Cardiac fibroblast (primary cell): ENCODE results near the gene SORD.
A peak's percentile ranks its signal among the peaks of the same experiment; 100 is the strongest.
"Not testable (repeated sequence)": the region's sequence is repeated elsewhere in the genome, so short reads cannot be mapped to it uniquely, and the experiment has no call there.

Source experiments
- DNase-seq, 2 donors: peaks; one replicate each; pipeline versions ENCODE4 v3.0.0 to v3.0.0-alpha.2; 2010; ENCODE audit warnings: low read depth in 2 of 2
- H3K4me3 ChIP-seq, 2 donors: replicated peaks in 1 of 2; 1 replicate in 1 of 2; 2 replicates in 1 of 2; pipeline ENCODE4 v1.5.1; 2011; ENCODE audit warnings: low read depth in 2 of 2, low read length in 2 of 2, mild to moderate bottlenecking in 2 of 2, moderate library complexity in 1 of 2
- TF ChIP-seq, protein P1 (sequence below): IDR thresholded peaks from one replicate; pipeline ENCODE4 v1.5.1; 2011; ENCODE audit warnings: low read depth, mild to moderate bottlenecking, low read length, inconsistent platforms

The SORD gene

DNA sequence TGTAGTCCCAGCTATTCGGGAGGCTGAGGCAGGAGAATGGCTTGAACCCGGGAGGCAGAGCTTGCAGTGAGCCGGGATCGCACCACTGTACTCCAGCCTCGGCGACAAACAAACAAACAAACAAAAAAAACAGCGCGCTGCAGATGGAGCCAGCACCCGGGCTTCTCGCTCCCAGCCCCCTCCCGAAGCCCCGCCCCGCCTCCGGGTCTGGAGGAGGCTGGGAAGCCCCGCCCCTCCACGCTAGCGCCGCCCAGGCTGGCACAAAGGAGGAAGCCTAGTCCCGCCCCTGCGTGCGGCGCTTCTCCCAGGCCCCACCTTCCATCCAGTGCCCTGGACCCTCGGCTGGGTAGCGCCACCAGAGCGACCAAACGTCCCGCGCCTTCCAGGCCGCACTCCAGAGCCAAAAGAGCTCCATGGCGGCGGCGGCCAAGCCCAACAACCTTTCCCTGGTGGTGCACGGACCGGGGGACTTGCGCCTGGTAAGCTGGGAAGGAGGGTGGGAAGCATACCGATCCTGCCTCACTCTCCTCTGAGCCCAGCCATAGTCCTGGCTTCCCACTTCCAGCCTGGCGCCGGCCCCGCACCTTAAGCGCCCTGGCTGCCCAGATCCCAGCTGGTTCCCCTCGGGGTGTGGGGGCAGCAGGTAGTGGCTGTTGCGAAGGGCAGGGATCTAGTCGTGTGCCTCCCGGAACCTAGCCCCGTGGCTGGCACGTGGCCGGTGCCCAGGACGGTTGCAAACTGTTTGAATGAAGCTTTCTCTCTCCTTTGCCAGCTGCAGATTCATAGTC, at the start of gene SORD:
SORD (plus strand) TSS at position 325 of the 788 bp plus-strand sequence; CDS start at position 414, 89 bp downstream.
- H3K4me3 ChIP-seq: peak within 1 kb of the TSS; percentile 75 to 86
- TF ChIP-seq, protein P1, sequence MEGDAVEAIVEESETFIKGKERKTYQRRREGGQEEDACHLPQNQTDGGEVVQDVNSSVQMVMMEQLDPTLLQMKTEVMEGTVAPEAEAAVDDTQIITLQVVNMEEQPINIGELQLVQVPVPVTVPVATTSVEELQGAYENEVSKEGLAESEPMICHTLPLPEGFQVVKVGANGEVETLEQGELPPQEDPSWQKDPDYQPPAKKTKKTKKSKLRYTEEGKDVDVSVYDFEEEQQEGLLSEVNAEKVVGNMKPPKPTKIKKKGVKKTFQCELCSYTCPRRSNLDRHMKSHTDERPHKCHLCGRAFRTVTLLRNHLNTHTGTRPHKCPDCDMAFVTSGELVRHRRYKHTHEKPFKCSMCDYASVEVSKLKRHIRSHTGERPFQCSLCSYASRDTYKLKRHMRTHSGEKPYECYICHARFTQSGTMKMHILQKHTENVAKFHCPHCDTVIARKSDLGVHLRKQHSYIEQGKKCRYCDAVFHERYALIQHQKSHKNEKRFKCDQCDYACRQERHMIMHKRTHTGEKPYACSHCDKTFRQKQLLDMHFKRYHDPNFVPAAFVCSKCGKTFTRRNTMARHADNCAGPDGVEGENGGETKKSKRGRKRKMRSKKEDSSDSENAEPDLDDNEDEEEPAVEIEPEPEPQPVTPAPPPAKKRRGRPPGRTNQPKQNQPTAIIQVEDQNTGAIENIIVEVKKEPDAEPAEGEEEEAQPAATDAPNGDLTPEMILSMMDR: no peak
- peak; percentile 75 to 86 for DNase-seq

DNA sequence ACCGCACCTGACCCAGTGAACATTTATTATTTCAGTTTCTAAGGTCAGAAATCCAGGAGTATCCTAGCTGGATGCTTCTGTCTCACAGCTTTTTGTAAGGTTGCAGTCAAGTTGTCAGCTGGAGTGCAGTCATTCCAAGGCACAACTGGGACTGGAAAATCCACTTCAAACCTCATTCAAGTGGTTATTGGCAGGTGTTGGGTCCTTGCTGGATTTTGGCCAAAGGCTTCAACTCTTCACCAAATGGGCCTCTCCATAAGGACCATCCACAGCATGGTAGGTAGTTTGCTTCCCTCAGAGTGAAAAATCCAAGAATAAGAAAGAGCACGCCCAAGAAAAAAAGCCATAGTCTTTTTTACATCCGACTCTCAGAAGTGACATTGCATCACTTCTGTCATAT, 46.8 kb upstream of the SORD start:
- DNase-seq, H3K4me3 ChIP-seq: not testable (repeated sequence)

DNA sequence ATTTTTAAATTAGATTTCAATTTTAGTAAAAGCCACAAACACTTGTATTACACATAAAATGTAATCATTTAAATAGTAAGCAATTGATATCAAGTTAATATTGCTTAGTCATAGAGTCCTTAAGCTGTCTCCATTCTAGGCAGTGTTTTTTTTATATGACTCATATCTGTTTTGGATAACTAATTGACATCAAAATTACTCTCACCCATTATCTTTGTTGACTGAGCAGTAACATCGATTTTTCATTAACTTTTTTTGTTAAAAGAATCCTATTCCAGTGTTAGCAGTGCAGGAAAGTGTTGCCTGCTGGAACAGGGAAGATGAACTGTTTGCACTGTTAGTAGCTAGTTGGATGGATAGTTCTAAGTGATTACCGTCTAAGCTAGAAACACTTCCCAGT, 45.2 kb upstream of the SORD start:
- not testable (repeated sequence) for H3K4me3 ChIP-seq, DNase-seq

DNA sequence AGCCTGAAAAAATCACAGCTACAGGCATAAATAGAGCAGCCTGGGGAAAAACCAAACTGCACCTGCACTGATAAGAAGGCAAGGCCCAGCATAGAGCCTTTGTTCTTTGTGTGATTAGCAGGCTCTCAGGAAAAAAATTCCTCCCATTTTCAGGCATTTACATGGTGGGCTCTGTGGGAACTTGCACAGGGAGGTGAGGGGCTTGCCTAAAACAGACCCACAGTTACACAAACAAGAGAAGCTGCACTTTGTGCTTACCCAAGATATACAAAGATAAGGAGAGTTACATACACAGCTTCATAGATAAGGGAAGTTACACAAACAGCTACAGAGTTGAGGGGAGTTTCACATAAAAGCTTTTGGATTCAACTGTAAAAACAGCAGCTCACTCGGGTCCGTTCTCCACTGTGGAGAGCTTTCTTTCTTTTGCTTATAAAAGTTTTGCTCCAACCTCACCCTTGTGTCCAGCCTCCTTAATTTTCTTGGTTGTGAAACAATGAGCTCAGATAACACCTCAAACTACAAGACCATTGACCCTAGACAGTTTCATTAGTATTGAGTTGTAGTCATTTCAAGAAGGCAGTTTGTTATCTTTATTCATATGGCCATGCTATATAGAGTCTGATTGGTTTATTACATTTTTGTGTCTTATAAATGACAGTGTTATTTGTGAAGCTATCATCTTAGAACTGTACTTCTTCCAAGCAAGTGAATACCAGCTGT, 43.2 kb upstream of the SORD start:
- H3K4me3 ChIP-seq, DNase-seq: not testable (repeated sequence)

DNA sequence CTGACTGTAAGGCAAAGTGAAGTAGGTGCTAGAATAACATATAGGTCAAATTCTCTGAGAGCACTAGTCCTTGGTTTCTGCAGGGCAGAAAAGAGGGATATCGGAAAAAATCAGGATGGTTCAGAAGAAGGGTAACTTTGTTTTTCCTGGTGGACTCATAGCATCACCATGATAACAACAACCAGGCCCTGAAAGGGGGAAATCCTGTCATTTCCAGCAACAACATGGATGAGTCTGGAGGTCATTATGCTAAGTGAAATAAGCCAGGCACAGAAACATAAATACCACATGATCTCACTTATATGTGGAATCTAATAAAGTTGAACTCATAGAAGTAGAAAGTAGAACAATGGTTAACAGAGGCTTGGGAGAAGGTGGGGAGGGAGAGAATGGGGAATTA, 38.9 kb upstream of the SORD start:
- H3K4me3 ChIP-seq, DNase-seq: not testable (repeated sequence)

DNA sequence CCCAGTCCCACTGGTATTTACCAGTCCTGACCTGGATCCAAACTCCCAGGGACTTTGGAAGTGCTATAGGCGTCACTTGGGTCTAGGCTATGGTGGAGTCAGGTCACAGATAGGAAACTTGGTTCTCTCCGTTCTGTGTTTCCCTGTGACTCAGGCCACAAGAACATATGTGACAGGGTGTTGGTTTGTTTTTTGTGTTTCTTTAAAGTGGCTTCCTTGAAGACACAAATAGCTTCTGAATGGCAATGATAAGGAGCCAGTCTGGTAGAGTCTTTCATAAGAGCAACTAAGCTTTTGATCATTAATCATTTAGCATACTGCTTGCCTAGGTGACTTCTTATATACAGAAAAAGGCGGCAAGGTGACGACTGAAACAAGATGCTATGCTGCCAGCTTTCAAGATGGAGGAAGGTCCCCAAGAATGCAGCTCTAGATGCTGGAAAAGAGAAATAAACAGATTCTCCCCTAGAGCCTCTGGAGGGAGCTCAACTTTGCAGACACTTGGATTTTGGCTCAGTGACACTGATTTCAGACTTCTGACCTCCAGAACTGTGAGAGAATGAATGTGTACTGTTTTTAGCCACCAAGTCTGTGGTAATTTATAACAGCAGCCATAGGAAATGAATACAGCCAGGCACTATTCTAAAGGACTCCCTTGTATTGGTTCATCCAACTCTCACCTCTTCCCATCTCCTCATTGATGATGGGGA, 36.5 kb upstream of the SORD start:
- H3K4me3 ChIP-seq, DNase-seq: not testable (repeated sequence)

DNA sequence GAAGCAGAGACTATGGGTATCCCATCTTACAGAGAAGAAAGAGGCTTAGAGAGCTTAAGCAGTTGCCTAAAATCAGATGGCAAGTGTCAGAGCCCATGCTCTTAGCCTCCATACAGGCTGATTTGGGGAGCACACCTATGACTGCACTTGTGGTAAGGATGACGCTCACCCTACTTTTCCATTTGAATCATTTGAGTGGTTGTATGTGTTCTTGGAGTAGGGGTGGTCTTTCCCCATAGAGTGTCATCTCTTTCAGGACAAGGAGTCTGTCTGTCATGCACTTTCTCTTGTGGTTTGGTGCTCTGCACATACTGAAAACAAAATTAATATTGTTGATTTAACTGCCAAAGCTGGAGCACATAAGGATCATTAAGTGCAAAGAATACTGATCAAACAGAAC, 35.3 kb upstream of the SORD start:
- not testable (repeated sequence) for H3K4me3 ChIP-seq, DNase-seq

DNA sequence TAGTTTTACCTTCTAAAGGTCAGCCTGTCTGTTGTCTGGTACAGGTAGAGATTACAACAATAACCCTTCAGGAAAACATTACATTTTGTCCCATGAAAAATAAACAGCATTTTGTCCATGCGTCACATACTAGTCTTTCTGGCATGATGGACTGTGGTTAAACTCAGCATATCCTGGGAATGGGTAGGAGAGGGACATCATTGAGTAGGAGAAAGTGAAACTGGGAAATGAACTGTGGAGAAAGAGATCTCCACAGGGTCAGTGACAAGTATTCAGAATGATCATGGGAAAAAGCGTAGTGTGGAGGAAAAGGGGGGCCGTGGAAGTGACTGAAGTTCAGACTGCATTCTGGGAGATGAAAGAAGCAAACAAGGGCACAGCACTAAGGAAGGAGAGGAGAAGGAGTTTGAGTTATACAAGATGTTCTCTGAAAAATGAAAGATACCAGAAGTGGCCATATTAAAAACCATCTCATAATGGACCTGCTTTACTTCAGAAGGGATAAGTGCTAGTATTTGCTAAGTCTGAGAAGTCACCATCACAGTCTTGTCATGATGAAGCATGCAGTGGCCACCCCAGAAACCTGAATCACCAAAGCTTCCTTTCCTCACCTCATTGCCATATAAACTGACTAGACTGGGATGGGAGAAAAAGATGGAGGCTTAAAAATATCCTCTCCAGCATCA, 34.7 kb upstream of the SORD start:
- not testable (repeated sequence) for H3K4me3 ChIP-seq, DNase-seq

DNA sequence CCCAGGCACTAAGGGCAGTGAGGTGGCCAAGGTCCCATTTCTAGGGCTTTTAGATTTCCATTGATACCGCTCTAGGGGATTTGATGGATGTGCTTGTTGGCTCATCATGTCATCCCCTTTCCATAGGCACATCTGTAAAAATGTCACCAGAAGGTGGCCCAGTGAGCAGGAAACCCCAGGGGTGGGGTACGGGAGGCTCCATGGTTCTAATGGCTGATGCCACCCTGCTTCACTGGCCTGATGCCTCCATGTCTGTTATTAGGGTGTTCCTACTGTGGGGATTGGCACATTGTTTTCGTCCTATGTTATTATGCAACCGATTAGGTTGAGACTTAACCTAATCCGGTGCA, 34.1 kb upstream of the SORD start:
- not testable (repeated sequence) for DNase-seq

DNA sequence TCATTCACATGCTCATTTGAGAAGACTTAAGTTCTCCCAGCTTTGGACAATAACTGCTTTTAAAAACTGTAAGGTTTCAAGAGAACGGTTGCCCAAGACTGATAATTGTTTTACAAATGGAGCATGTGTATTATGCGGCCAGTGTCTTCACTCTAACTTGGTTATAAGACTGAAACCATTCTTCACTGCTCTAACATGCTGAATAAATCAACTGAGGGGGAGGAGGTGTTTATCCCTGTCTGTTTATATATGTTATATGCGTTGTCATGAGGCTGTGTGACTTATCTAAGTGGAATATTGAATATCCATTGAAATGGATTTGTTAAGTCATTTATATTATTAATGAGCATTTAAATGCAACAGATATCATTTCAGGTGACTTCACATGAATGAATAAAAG, 25.4 kb upstream of the SORD start:
- H3K4me3 ChIP-seq, DNase-seq: not testable (repeated sequence)

More for the DNA sequence above, 34.1 kb upstream of the SORD start:
- not testable (repeated sequence) for H3K4me3 ChIP-seq

DNA sequence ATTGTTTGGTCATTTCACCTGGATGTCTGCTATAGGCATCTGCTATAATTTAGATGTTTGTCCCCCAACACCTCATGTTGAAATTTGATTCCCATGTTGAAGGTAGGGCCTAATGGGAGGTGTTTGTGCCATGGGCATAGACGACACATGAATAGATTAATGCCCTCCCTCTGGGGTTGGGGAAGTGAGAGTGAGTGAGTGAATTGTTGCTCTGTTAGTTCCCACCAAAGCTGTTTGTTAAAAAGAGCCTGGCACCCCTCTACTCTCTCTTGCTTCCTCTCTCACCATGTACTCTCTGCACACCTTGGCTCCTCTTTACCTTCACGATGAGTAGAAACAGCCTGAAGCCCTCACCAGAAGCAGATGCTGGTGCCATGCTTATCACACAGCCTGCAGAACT, 23.9 kb upstream of the SORD start:
- TF ChIP-seq, protein P1: no peak
- H3K4me3 ChIP-seq: no peak overlapping the region
- no peak for DNase-seq

DNA sequence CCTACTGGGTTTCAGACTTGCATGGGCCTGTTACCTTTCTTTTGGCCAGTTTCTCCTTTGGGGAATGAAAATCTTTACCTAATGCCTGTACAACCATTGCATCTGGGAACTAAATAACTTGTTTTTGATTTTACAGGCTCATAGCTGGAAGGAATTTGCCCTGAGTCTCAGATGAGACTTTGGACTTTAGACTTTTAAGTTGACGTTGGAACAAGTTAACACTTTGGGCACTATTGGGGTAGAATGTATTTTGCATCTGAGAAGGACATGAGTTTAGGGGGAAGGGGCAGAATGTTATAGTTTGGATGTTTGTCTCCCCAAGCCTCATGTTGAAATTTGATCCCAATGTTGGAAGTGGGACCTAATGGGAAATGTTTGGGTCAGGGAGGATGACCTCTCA, 21.8 kb upstream of the SORD start:
- DNase-seq, H3K4me3 ChIP-seq: not testable (repeated sequence)

DNA sequence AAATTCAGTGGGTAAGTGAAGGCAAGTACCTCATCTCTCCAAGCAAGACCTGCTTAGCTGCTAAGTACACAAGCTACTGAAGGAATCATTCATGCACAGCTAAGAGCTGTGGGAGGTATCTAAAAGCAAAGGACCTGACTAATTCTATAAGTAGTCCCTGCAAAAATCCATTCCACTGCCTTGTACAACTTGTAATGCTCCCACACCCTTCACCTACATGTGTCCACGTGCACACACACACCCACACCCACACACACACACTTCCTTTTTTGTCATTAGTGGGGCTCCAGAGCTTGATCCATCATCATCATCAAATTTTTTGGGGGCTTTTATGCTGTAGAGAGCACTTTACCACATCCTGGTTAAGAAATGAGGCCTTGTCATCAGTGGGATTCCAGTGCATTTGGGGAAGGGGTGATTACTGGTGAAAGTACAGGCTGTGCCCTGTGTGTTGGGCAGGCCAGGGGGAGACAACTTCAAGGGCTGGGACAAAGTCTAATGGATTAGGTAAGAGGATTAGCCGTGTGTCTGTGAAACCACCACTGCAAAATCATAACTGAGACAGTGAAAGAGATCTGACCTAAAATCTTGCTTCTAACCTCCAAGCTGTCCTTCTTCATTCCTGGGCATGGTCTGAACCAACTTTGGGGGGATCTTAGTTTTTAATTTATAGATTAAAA, 19.1 kb upstream of the SORD start:
- DNase-seq, H3K4me3 ChIP-seq: not testable (repeated sequence)

DNA sequence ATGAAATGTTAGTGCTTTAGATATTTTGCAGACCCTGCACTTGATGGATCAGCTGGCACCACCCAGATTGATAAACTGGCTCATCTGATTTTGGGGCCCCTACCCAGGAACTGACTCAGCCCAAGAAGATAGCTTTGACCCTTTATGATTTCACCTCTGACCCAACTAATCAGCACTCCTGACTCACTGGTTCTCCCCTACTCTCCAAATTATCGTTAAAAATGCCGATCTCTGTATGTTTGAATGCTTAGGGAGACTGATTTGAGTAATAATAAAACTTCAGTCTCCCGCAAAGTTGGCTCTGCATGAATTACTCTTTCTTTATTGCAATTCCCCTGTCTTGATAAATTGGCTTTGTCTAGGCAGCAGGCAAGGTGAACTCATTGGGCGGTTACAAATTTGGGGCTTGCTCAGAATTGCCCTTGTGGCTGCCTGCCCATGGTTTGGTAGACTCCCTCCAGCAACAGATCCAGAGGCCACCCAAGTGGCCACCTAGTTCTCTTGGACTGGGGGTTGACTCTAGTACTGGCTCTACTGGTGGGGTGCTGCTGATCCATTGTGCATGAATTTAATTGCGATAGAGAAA, 18.3 kb upstream of the SORD start:
- DNase-seq, H3K4me3 ChIP-seq: not testable (repeated sequence)
